GM21423 (cell line): ENCODE data around the gene ALPL.

Source experiments
- ATAC-seq: cut with Tn5 transposase; IDR thresholded peaks from one replicate; pipeline ENCODE4 v1.9.1; 2021; ENCODE audit warnings: mild to moderate bottlenecking, moderate library complexity; ENCODE audit not compliant: unreplicated experiment

Gene ALPL

GRCh38 chr1:21596174-21596573 lies 87.0 kb downstream of the ALPL start:
- ATAC-seq, result no peak

- no peak for ATAC-seq
Measured at GRCh38 chr1:21596628-21597027, 87.4 kb downstream of the ALPL start.

GRCh38 chr1:21597753-21598152 lies 88.5 kb downstream of the ALPL start:
- ATAC-seq, result no peak

DNA sequence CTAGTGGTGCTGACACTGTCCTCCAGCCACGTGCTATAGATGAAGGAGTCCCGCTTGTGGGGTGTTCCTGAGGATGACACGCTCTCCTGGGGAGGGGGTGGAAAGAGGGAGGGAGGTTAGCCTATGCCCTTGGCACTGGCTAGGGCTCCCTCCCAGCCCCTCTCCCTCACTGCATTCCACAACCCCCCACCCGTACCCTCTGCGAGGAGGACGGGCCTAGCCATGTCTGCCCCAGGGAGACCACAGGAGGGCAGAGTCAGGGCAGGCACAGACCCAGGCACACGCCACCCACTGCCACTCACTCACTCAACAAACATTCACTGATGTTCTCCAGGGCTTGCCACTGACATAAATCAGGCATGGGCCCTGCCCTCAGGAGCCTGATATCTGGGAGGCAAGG lies 89.2 kb downstream of the ALPL start:
- ATAC-seq, result no peak

- no peak for ATAC-seq
Measured at GRCh38 chr1:21598904-21599303, 89.7 kb downstream of the ALPL start.

- ATAC-seq, result no peak
Measured at GRCh38 chr1:21599402-21599801, 90.2 kb downstream of the ALPL start.

DNA sequence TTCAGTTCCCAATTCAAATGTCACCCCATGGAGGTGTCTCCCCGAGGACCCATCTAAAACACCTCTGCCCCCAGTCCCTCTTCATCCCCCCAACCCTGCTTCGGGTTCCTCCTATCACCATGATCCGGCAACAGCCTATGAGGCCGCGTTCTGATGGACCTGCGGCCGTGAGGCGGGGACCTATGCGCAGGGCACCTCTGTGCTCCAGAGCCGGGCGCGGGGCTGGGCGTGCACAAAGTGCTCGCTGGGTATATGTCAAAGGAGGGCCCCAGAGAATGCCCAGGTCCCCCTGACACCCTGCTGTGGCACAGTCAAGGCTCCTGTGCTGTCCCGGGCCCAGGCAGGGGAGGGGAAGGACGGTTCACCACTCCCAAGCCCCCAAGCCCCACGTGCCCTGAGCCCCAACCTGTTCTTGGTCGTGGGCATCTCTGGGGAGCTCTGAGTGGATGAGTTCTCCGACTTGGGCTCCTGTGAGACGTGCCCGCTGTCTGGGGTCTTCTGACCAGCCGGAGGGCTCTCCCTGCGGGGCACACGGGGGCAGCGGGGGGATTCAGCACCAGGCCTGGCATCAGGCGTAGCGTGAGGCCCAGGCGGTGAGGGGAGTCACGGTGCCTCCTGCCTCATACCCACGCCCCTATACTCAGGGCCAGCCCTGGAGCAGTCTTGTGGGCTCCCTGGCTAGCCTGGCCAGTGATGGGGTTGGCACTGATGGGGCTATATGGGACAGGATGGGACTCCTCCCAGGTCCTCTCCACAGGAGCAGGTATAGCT lies 92.2 kb downstream of the ALPL start:
- no peak for ATAC-seq

DNA sequence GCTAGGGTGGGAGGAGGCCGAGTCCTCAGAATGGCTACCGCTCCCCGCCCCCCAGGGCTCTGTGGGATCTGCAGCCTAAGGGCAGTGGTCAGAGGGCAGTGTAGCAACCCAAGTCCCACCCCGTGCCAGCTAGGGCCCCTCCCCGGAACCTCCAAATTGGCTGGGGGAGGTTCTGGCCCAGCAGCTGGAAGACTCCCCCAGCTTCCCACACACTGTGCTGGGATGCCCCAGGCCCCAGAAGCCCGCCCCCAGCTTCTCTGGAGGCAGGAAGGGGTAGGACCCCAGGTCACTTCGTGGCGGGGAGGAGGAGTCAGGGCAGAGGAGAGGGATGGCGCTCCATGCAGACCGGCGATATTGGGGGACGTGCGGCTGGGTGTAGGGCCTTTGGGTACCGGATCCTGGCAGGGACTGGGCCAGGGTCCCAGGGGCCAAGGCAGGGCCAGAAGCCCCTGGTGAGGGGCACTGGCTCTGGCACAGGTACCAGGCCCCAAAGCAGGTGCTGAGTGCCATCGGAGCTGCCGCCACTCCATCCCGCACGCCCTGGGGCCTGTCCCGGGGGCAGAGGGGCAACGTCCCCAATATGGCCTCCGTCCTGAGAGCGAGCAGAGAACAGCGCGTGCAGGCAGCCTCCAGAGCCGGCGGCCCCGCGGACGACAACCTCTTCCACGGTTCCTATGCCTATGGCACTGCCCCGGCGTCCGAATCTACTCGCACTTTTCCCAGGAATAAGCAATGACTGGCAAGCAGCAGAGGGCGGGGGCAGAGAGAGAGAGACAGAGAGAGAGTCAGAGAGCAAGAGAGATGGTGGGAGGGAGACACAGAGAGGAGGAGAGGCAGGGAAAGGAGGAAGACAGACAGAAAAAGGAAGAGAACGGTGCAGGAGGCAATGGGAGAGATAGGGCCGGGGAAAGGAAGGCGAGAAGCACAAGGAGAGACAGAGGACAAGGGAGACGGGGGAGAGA lies 94.2 kb downstream of the ALPL start:
- ATAC-seq, result no peak

GRCh38 chr1:21604208-21604957 lies 95.2 kb downstream of the ALPL start:
- ATAC-seq, result no peak

DNA sequence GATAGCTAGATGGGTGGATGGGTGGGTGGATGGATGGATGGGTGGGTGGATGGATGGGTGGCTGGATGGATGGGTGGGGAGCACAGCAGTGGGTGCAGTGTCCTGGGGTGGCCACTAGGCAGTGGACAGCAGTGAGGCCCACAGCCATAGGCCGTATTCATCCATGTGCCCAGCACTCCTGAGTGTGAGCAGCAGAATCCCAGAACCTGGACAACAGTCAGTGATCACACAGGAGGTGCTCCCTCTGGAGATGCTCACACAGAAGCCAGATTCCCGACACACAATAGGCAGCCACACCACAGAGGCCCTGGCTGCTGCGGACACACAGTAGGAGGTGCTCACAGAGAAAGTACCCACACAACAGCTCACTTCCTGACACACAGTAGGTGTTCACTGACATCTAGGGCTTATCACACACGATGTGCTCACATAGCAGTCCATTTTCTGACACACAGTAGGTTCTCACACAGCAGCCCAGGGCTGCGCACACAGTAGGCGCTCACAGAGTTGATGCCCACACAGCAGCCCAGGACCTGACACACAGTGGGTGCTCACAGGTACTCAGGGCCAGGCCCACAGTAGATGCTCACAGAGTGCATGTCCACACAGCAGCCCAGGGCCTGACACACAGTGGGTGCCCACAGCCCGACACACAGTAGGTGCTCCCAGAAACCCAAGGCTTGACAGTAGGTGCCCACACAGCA lies 95.9 kb downstream of the ALPL start:
- no peak for ATAC-seq

DNA sequence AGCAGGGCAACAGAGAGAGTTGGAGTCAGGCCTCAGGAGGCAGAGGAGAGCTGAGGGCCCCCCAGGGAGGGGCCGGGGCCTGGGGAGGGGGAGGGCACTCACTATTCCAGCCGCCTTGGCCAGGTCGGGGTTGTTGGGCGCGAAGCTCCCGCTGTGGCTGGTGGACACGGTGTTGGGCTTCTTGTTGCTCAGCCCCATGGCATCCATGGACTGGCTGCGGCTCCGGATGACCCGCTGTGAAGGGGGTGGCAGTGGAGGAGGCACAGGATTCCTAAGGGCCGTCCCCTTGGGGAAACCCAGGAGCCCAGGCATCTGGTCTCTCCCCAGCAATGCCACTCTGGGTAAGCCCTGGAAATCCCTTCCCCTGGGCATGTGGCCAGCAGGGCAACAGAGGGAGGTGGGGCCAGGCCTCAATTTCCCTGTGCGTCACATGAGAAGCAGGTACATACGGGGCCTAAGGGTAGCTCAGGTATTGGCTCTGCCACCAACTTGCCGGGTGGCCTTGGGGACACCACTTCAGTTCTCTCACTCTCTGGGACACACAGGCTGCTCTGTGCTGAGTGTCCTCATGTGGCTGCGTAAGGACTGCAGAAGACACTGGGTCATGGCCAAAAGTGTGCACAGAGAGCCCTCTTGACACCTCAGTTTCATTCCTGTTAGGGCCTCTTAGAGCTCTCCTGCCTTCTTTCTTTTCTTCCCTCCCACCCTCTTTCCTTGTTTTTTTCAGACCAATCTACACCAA lies 96.9 kb downstream of the ALPL start:
- ATAC-seq, result no peak

- ATAC-seq, result peak; percentile 70
Measured at GRCh38 chr1:21607549-21608529, 98.6 kb downstream of the ALPL start.

GRCh38 chr1:21608798-21609197 lies 99.6 kb downstream of the ALPL start:
- no peak for ATAC-seq

- no peak for ATAC-seq
Measured at GRCh38 chr1:21610027-21610426, 100.8 kb downstream of the ALPL start.

DNA sequence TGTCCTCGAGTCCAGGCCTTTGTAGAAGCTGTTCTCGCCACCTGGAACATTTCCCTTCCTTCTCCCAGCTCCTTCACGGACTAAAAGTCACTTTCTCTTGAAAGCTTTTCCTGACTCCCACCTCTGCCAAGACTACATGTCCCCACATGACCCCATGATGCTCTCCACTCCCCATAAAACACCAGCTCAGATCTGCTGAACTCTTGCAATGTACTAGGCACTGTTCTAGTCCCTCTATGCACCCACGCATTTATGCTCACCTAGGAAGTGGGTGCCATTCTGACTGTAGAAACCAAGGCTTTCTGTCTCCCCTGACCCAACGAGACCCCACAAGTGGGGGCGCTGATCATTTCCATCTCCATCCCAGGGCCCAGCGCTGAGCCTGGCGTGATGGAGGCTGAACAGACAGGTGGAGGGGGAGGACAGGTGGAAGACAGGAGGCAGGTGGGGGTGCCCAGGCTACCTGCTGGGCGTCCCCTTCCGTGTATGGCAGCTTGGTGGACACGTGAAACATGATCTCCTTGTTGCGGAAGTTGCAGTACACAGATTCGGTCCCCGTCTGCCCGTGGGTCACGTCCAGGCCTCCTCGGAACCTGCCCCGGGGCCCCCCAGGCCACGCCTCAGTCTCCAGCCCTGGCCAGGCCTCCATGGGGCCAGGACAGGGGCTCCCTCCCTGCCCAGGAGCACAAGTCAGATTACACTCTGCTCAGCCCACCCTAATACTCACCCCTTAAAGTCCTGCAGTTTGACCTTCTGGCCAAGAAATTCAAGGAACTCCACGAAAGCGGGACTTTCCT lies 102.0 kb downstream of the ALPL start:
- ATAC-seq, result no peak

GRCh38 chr1:21612057-21612456 lies 102.8 kb downstream of the ALPL start:
- ATAC-seq, result no peak

- no peak for ATAC-seq
Measured at GRCh38 chr1:21613072-21613867, 104.0 kb downstream of the ALPL start.
